ENCODE results near the gene ZFP69B. TPM values are rescaled to one million over a fixed set of nuclear protein-coding genes. Genes with fewer than 3 reads are reported as not detected.

Gene ZFP69B
- total and polyA plus RNA-seq, 9 donors, result 2.0 to 5.0 (median 3.2) TPM

GRCh38 chr1:40414331-40414730, 35.9 kb upstream of the ZFP69B start:
- no peaks in the 10 kb centered on the region for H3K27me3 ChIP-seq (ENCODE audit: control insufficient read depth, insufficient read depth, low read length)
- no peak overlapping the region for H3K27ac ChIP-seq (ENCODE audit: low read length)
- H3K4me3 ChIP-seq (ENCODE audit: low read length), result no peak overlapping the region
- DNase-seq, result no peak
- H3K4me1 ChIP-seq (ENCODE audit: control insufficient read depth, insufficient read depth, low read length), result no peaks in the 10 kb centered on the region
- peaks cover 37% of the 10 kb centered on the region for H3K36me3 ChIP-seq (ENCODE audit: control insufficient read depth, insufficient read depth, low read length)
- WGBS (ENCODE audit: insufficient coverage), result 73% methylated on average over 2 of the region's 3 CpGs
- no peaks in the 10 kb centered on the region for H3K9me3 ChIP-seq (replicated peaks; ENCODE audit: control insufficient read depth, low read depth, low read length)

- 89% methylated on average over 1 of the region's 4 CpGs for WGBS (ENCODE audit: insufficient coverage)
- Histone ChIP-seq H3K36me3 (ENCODE audit: control insufficient read depth, insufficient read depth, low read length) (peaks cover 37% of the 10 kb centered on the region), H3K27me3 (ENCODE audit: control insufficient read depth, insufficient read depth, low read length) (no peaks in the 10 kb centered on the region), H3K4me1 (ENCODE audit: control insufficient read depth, insufficient read depth, low read length) (peaks cover under 1% of the 10 kb centered on the region), H3K27ac (ENCODE audit: low read length) (no peak overlapping the region), H3K4me3 (ENCODE audit: low read length) (no peak overlapping the region), H3K9me3 (replicated peaks; ENCODE audit: control insufficient read depth, low read depth, low read length) (no peaks in the 10 kb centered on the region)
- DNase-seq, result no peak
Observed at GRCh38 chr1:40416709-40417108, 33.6 kb upstream of the ZFP69B start.

- no peak overlapping the region for H3K4me3 ChIP-seq (ENCODE audit: low read length)
- WGBS (ENCODE audit: insufficient coverage), result 71% methylated on average over 5 of the region's 15 CpGs
- peak; percentile 32 for DNase-seq
- no peak overlapping the region for H3K27ac ChIP-seq (ENCODE audit: low read length)
- peaks cover 20% of the 10 kb centered on the region for H3K36me3 ChIP-seq (ENCODE audit: control insufficient read depth, insufficient read depth, low read length)
- H3K27me3 ChIP-seq (ENCODE audit: control insufficient read depth, insufficient read depth, low read length), result no peaks in the 10 kb centered on the region
- no peaks in the 10 kb centered on the region for H3K9me3 ChIP-seq (replicated peaks; ENCODE audit: control insufficient read depth, low read depth, low read length)
- peaks cover 2% of the 10 kb centered on the region for H3K4me1 ChIP-seq (ENCODE audit: control insufficient read depth, insufficient read depth, low read length)
Observed at GRCh38 chr1:40421431-40422384, 28.6 kb upstream of the ZFP69B start.

- DNase-seq, result no peak
- Histone ChIP-seq H3K27ac (ENCODE audit: low read length) (no peak overlapping the region), H3K36me3 (ENCODE audit: control insufficient read depth, insufficient read depth, low read length) (peaks cover 11% of the 10 kb centered on the region), H3K9me3 (replicated peaks; ENCODE audit: control insufficient read depth, low read depth, low read length) (no peaks in the 10 kb centered on the region), H3K4me1 (ENCODE audit: control insufficient read depth, insufficient read depth, low read length) (peaks cover 2% of the 10 kb centered on the region), H3K4me3 (ENCODE audit: low read length) (no peak overlapping the region), H3K27me3 (ENCODE audit: control insufficient read depth, insufficient read depth, low read length) (no peaks in the 10 kb centered on the region)
- 82% methylated on average over 4 of the region's 11 CpGs for WGBS (ENCODE audit: insufficient coverage)
Observed at GRCh38 chr1:40422630-40423263, 27.5 kb upstream of the ZFP69B start.

- peak; percentile 62 for DNase-seq
- H3K9me3 ChIP-seq (replicated peaks; ENCODE audit: control insufficient read depth, low read depth, low read length), result no peaks in the 10 kb centered on the region
- no peaks in the 10 kb centered on the region for H3K27me3 ChIP-seq (ENCODE audit: control insufficient read depth, insufficient read depth, low read length)
- H3K36me3 ChIP-seq (ENCODE audit: control insufficient read depth, insufficient read depth, low read length), result peaks cover 11% of the 10 kb centered on the region
- H3K4me3 ChIP-seq (ENCODE audit: low read length), result no peak overlapping the region
- H3K4me1 ChIP-seq (ENCODE audit: control insufficient read depth, insufficient read depth, low read length), result peaks cover 2% of the 10 kb centered on the region
- no peak overlapping the region for H3K27ac ChIP-seq (ENCODE audit: low read length)
- no CpG with 5 or more reads among the region's 4 CpGs for WGBS (ENCODE audit: insufficient coverage)
Observed at GRCh38 chr1:40423264-40423642, 27.0 kb upstream of the ZFP69B start.

GRCh38 chr1:40423951-40424618, 26.2 kb upstream of the ZFP69B start:
- DNase-seq, result no peak
- Histone ChIP-seq H3K9me3 (replicated peaks; ENCODE audit: control insufficient read depth, low read depth, low read length) (no peaks in the 10 kb centered on the region), H3K36me3 (ENCODE audit: control insufficient read depth, insufficient read depth, low read length) (peaks cover 11% of the 10 kb centered on the region), H3K4me3 (ENCODE audit: low read length) (no peak overlapping the region), H3K4me1 (ENCODE audit: control insufficient read depth, insufficient read depth, low read length) (peaks cover 2% of the 10 kb centered on the region), H3K27me3 (ENCODE audit: control insufficient read depth, insufficient read depth, low read length) (no peaks in the 10 kb centered on the region), H3K27ac (ENCODE audit: low read length) (no peak overlapping the region)
- 89% methylated on average over 5 of the region's 6 CpGs for whole genome bisulfite sequencing (ENCODE audit: insufficient coverage)

GRCh38 chr1:40425198-40425597, 25.1 kb upstream of the ZFP69B start:
- H3K9me3 ChIP-seq (replicated peaks; ENCODE audit: control insufficient read depth, low read depth, low read length), result no peaks in the 10 kb centered on the region
- 82% methylated on average over 3 of the region's 4 CpGs for WGBS (ENCODE audit: insufficient coverage)
- peaks cover 2% of the 10 kb centered on the region for H3K4me1 ChIP-seq (ENCODE audit: control insufficient read depth, insufficient read depth, low read length)
- H3K36me3 ChIP-seq (ENCODE audit: control insufficient read depth, insufficient read depth, low read length), result peaks cover 11% of the 10 kb centered on the region
- no peaks in the 10 kb centered on the region for H3K27me3 ChIP-seq (ENCODE audit: control insufficient read depth, insufficient read depth, low read length)
- DNase-seq, result no peak
- no peak overlapping the region for H3K4me3 ChIP-seq (ENCODE audit: low read length)
- no peak overlapping the region for H3K27ac ChIP-seq (ENCODE audit: low read length)

- DNase-seq, result no peak
- Histone ChIP-seq H3K4me3 (ENCODE audit: low read length) (no peak overlapping the region), H3K36me3 (ENCODE audit: control insufficient read depth, insufficient read depth, low read length) (no peaks in the 10 kb centered on the region), H3K27me3 (ENCODE audit: control insufficient read depth, insufficient read depth, low read length) (no peaks in the 10 kb centered on the region), H3K27ac (ENCODE audit: low read length) (no peak overlapping the region), H3K9me3 (replicated peaks; ENCODE audit: control insufficient read depth, low read depth, low read length) (no peaks in the 10 kb centered on the region), H3K4me1 (ENCODE audit: control insufficient read depth, insufficient read depth, low read length) (no peaks in the 10 kb centered on the region)
Observed at GRCh38 chr1:40431385-40431784, 18.9 kb upstream of the ZFP69B start.

GRCh38 chr1:40432644-40433390, 17.5 kb upstream of the ZFP69B start:
- H3K27ac ChIP-seq (ENCODE audit: low read length), result no peak overlapping the region
- no peaks in the 10 kb centered on the region for H3K27me3 ChIP-seq (ENCODE audit: control insufficient read depth, insufficient read depth, low read length)
- peaks cover 3% of the 10 kb centered on the region for H3K4me1 ChIP-seq (ENCODE audit: control insufficient read depth, insufficient read depth, low read length)
- DNase-seq, result no peak
- no peak overlapping the region for H3K4me3 ChIP-seq (ENCODE audit: low read length)
- WGBS (ENCODE audit: insufficient coverage), result no CpG with 5 or more reads among the region's 3 CpGs
- no peaks in the 10 kb centered on the region for H3K9me3 ChIP-seq (replicated peaks; ENCODE audit: control insufficient read depth, low read depth, low read length)
- no peaks in the 10 kb centered on the region for H3K36me3 ChIP-seq (ENCODE audit: control insufficient read depth, insufficient read depth, low read length)

Measured in muscle of leg (tissue), 11 donors.